ENCODE measurements around the gene LANCL2. TPM values are rescaled to one million over a fixed set of nuclear protein-coding genes. Genes with fewer than 3 reads are reported as not detected.
A peak's percentile ranks its signal among the peaks of the same experiment; 100 is the strongest.

LANCL2 gene, protein sequence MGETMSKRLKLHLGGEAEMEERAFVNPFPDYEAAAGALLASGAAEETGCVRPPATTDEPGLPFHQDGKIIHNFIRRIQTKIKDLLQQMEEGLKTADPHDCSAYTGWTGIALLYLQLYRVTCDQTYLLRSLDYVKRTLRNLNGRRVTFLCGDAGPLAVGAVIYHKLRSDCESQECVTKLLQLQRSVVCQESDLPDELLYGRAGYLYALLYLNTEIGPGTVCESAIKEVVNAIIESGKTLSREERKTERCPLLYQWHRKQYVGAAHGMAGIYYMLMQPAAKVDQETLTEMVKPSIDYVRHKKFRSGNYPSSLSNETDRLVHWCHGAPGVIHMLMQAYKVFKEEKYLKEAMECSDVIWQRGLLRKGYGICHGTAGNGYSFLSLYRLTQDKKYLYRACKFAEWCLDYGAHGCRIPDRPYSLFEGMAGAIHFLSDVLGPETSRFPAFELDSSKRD
- total RNA-seq (10 to 100 TPM; 13.6 to 14.4 TPM), polyA plus RNA-seq (1 to 10 TPM; 6.3 TPM)
- long read RNA-seq, donor 1, full-length matches to known transcripts = 10 of 10 reads
- long read RNA-seq, donor 1, partial matches to known transcripts = 0 of 10 reads
- long read RNA-seq, donor 1, other reads (novel, unspliced or antisense) = 0 of 10 reads
- long read RNA-seq, donor 2, full-length matches to known transcripts = 3 of 3 reads
- long read RNA-seq, donor 2, partial matches to known transcripts = 0 of 3 reads
- long read RNA-seq, donor 2, other reads (novel, unspliced or antisense) = 0 of 3 reads
- long read RNA-seq, donor 3, full-length matches to known transcripts = 3 of 3 reads
- long read RNA-seq, donor 3, partial matches to known transcripts = 0 of 3 reads
- long read RNA-seq, donor 3, other reads (novel, unspliced or antisense) = 0 of 3 reads
- long read RNA-seq, donor 4, full-length matches to known transcripts = 2 of 2 reads
- long read RNA-seq, donor 4, partial matches to known transcripts = 0 of 2 reads
- long read RNA-seq, donor 4, other reads (novel, unspliced or antisense) = 0 of 2 reads
- long read RNA-seq, donor 5, full-length matches to known transcripts = 9 of 9 reads
- long read RNA-seq, donor 5, partial matches to known transcripts = 0 of 9 reads
- long read RNA-seq, donor 5, other reads (novel, unspliced or antisense) = 0 of 9 reads

DNA sequence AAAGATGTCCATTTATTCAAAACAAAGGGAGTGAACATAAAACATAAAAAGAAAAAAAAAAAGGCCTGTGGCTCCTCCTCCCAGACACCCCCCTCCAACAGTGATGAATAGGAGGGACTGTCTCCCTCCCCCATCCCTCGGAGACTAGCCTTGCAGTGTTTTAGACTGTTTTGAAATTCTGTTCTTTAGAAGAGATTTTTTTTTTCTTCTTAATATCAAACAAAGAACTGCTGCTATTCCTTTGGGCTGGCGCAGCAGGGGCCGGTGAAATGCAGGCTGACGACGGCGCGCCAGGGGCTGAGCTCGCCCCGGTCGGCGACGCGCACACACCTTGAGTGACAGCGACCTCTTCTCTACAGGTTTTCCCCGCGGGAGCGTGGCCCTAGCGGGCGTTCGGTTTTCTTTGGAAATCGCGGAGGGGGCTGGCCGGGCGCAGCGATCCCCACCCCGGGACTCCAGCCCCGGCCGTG is at the start of gene LANCL2:
Gene LANCL2 (plus strand): TSS at position 133 of the 470 bp plus-strand sequence. CDS start 689 bp downstream, outside the sequence.
- peaks cover 0 to 3% (median 0%) of the 10 kb centered on the region in 3 donors for H3K27me3 ChIP-seq (ENCODE audit: control insufficient read depth in 3 of 3, insufficient read depth in 3 of 3, low read length in 2 of 3)
- peak within 1 kb of the TSS; percentile 89 to 94 for H3K9ac ChIP-seq (ENCODE audit: insufficient read depth in 1 of 2, low read length in 2 of 2)
- H3K36me3 ChIP-seq (ENCODE audit: control insufficient read depth in 4 of 4, insufficient read depth in 4 of 4, low read length in 4 of 4) = no peaks in the 10 kb centered on the region
- TF ChIP-seq, protein P1, sequence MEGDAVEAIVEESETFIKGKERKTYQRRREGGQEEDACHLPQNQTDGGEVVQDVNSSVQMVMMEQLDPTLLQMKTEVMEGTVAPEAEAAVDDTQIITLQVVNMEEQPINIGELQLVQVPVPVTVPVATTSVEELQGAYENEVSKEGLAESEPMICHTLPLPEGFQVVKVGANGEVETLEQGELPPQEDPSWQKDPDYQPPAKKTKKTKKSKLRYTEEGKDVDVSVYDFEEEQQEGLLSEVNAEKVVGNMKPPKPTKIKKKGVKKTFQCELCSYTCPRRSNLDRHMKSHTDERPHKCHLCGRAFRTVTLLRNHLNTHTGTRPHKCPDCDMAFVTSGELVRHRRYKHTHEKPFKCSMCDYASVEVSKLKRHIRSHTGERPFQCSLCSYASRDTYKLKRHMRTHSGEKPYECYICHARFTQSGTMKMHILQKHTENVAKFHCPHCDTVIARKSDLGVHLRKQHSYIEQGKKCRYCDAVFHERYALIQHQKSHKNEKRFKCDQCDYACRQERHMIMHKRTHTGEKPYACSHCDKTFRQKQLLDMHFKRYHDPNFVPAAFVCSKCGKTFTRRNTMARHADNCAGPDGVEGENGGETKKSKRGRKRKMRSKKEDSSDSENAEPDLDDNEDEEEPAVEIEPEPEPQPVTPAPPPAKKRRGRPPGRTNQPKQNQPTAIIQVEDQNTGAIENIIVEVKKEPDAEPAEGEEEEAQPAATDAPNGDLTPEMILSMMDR (IDR thresholded peaks at IDR 0.05; ENCODE audit: control extremely low read depth, extremely low read depth) = no peak
- peaks cover 3 to 18% (median 7%) of the 10 kb centered on the region in 5 donors for H3K4me1 ChIP-seq (ENCODE audit: control insufficient read depth in 5 of 5, insufficient read depth in 5 of 5, low read length in 5 of 5)
- peak within 1 kb of the TSS; percentile 98 to 99 for H3K27ac ChIP-seq (ENCODE audit: low read depth in 1 of 2, low read length in 1 of 2)
- DNase-seq = peak in 2 of 3 donors; percentile 79 to 80
- peak within 1 kb of the TSS; percentile 98 for H3K4me3 ChIP-seq
- H3K9me3 ChIP-seq (ENCODE audit: control insufficient read depth in 4 of 4, insufficient read depth in 3 of 4, low read length in 3 of 4) = no peaks in the 10 kb centered on the region
- 0% methylated on average over 24 to 28 of the region's 28 CpGs for WGBS, 2 donors
- peak; percentile 13 for ATAC-seq (ENCODE audit: insufficient read depth, low FRiP score)

DNA sequence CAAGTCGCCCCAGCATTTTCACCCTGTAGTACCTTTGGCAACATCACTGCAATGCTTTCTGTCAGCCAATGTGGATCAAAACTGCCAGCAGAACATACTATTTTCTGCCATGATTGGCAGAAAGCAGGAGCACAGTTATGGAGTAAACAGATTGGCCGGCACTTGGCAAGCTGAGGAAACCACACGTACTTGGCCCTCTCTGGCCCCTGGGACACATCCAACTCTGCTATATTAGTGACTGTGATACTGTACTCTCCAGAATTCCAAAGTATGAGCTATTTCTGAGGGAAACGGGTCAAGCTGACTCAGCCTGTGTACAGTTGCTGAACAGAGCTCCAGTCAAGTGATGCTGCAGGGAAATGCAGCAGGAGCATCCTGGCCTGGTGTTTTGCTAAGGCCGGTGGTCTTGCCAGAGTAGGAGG is 39.8 kb upstream of the LANCL2 start:
- ATAC-seq (ENCODE audit: insufficient read depth, low FRiP score) (peak; percentile 83), DNase-seq (peak; percentile 75 to 88 (median 87))
- TF ChIP-seq, protein P1 (IDR thresholded peaks at IDR 0.05; ENCODE audit: control extremely low read depth, extremely low read depth) = no peak
- H3K36me3 ChIP-seq (ENCODE audit: control insufficient read depth in 4 of 4, insufficient read depth in 4 of 4, low read length in 4 of 4) = no peaks in the 10 kb centered on the region
- no peaks in the 10 kb centered on the region for H3K27me3 ChIP-seq (ENCODE audit: control insufficient read depth in 3 of 3, insufficient read depth in 3 of 3, low read length in 2 of 3)
- H3K4me3 ChIP-seq = no peak overlapping the region
- peaks cover 0 to 22% (median 10%) of the 10 kb centered on the region in 5 donors for H3K4me1 ChIP-seq (ENCODE audit: control insufficient read depth in 5 of 5, insufficient read depth in 5 of 5, low read length in 5 of 5)
- no peak overlapping the region for H3K9ac ChIP-seq (ENCODE audit: insufficient read depth in 1 of 2, low read length in 2 of 2)
- 42 to 68% methylated on average over 5 of the region's 5 CpGs for whole genome bisulfite sequencing, 2 donors
- no peak overlapping the region for H3K27ac ChIP-seq (ENCODE audit: low read depth in 1 of 2, low read length in 1 of 2)
- H3K9me3 ChIP-seq (ENCODE audit: control insufficient read depth in 4 of 4, insufficient read depth in 3 of 4, low read length in 3 of 4) = no peaks in the 10 kb centered on the region

DNA sequence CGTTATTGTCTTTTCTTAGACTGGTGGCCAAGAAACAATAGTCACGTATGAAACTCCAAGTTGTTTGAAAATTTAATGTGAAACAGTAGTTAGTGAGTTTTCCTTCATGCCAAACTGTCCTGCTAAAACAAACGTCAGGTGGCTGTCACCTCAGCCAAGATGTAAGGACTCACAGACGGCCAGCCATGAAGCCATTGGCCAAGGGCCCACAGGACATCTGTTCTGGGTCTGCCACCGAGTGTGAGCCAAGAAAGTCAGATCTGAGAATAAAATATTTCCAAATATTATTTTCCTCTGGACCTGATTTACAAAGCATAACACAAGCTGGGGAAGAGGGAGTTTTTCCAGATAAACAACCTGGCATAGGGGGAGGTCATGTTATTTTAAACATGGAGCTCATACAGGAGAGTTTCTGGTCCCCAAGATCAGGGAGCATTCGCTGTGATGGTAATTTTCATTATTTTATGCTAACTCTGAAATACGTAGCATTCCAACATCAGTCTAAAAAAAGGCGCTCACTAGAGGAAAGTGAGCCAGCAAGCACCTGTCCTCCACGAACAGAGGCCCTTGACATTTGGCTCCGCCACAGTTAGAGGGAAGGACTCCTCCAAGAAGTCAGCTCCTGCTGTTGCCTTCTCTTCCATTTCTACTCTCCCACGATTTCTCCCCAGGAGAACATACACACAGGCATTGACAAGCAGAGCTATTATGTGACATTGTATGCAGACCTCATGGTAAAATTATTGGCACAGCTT is 38.9 kb upstream of the LANCL2 start:
- Histone ChIP-seq H3K9me3 (ENCODE audit: control insufficient read depth in 4 of 4, insufficient read depth in 3 of 4, low read length in 3 of 4) (no peaks in the 10 kb centered on the region), H3K4me3 (no peak overlapping the region), H3K9ac (ENCODE audit: insufficient read depth in 1 of 2, low read length in 2 of 2) (no peak overlapping the region), H3K4me1 (ENCODE audit: control insufficient read depth in 5 of 5, insufficient read depth in 5 of 5, low read length in 5 of 5) (peaks cover 0 to 22% (median 10%) of the 10 kb centered on the region in 5 donors), H3K27me3 (ENCODE audit: control insufficient read depth in 3 of 3, insufficient read depth in 3 of 3, low read length in 2 of 3) (no peaks in the 10 kb centered on the region), H3K36me3 (ENCODE audit: control insufficient read depth in 4 of 4, insufficient read depth in 4 of 4, low read length in 4 of 4) (no peaks in the 10 kb centered on the region), H3K27ac (ENCODE audit: low read depth in 1 of 2, low read length in 1 of 2) (no peak overlapping the region)
- WGBS, 2 donors = 60 to 75% methylated on average over 11 of the region's 11 CpGs
- ATAC-seq (ENCODE audit: insufficient read depth, low FRiP score) (no peak), DNase-seq (peak; percentile 60 to 72 (median 71))
- TF ChIP-seq, protein P1 (IDR thresholded peaks at IDR 0.05; ENCODE audit: control extremely low read depth, extremely low read depth) = no peak
